H1 (cell line): Measurements from ENCODE around the gene LCNL1. TPM values are rescaled to one million over a fixed set of nuclear protein-coding genes. Genes with fewer than 3 reads are reported as not detected.

Source experiments
- CTCF ChIA-PET: fragments of 300-600 bp; sonication (Branson Sonifier 250); formaldehyde crosslinking; loops from one replicate; lab custom pipeline; 2021; ENCODE audit not compliant: partially characterized antibody; lab: Charles Lee
- POLR2A ChIA-PET: fragments of 300-600 bp; sonication (Branson Sonifier 250); formaldehyde crosslinking; loops from one replicate; lab custom pipeline; 2021; ENCODE audit warnings: inconsistent platforms; ENCODE audit not compliant: partially characterized antibody; lab: Charles Lee
- DNase-seq, 2 experiments: peaks; one replicate each; pipeline versions ENCODE4 v3.0.0 to v3.0.0-alpha.2; 2010 to 2022; ENCODE audit warnings: low spot score in 2 of 2, low read depth in 1 of 2, mixed read lengths in 1 of 2
- FAIRE-seq: peaks from 2 replicates; lab custom pipeline; 2011; peaks lifted over from hg19 to GRCh38; lab: Jason Lieb, UNC
- H2AFZ ChIP-seq: 2 replicates; pipeline ENCODE4 v1.8.1; 2012; ENCODE audit warnings: low read length, inconsistent platforms
- H2AK5ac ChIP-seq: 2 replicates; pipeline ENCODE4 v1.6.1; 2013; ENCODE audit warnings: low read depth, low read length
- H2BK120ac ChIP-seq: replicated peaks from 2 replicates; pipeline ENCODE3; 2013; ENCODE audit warnings: low read depth, low read length, inconsistent platforms
- H2BK12ac ChIP-seq: 2 replicates; pipeline ENCODE4 v1.6.1; 2013; ENCODE audit warnings: low read depth, low read length
- H2BK15ac ChIP-seq: 2 replicates; pipeline ENCODE4 v1.6.1; 2013; ENCODE audit warnings: low read length
- H2BK20ac ChIP-seq: 2 replicates; pipeline ENCODE4 v1.6.1; 2013; ENCODE audit warnings: low read length
- H2BK5ac ChIP-seq: 2 replicates; pipeline ENCODE4 v1.6.1; 2013; ENCODE audit warnings: low read depth, low read length
- H3K14ac ChIP-seq: 2 replicates; pipeline ENCODE4 v1.6.1; 2013; ENCODE audit warnings: inconsistent platforms; ENCODE audit not compliant: insufficient read length
- H3K18ac ChIP-seq: 2 replicates; pipeline ENCODE4 v1.6.1; 2013; ENCODE audit warnings: low read length; ENCODE audit errors: extremely low read depth
- H3K23ac ChIP-seq: 2 replicates; pipeline ENCODE4 v1.6.1; 2013; ENCODE audit warnings: inconsistent platforms; ENCODE audit not compliant: insufficient read length
- H3K23me2 ChIP-seq: 2 replicates; pipeline ENCODE4 v1.6.1; 2013; ENCODE audit warnings: low read depth, low read length
- H3K27ac ChIP-seq: 2 replicates; pipeline ENCODE4 v1.6.1; 2011; ENCODE audit warnings: low read depth, low read length, inconsistent platforms
- H3K27me3 ChIP-seq, 4 experiments: replicated peaks in 1 of 4; 1 replicate in 1 of 4; 2 replicates in 3 of 4; pipeline versions ENCODE4 v1.6.1 to v1.8.1; 2011 to 2013; ENCODE audit warnings: low read length in 3 of 4, mild to moderate bottlenecking in 3 of 4, inconsistent platforms in 2 of 4, mixed read lengths in 2 of 4, moderate library complexity in 1 of 4; ENCODE audit not compliant: control insufficient read depth in 3 of 4, insufficient read depth in 3 of 4; ENCODE audit errors: extremely low read depth in 1 of 4
- H3K36me3 ChIP-seq, 4 experiments: 2 replicates each; pipeline versions ENCODE4 v1.6.1 to v1.8.1; 2011 to 2013; ENCODE audit warnings: mild to moderate bottlenecking in 4 of 4, low read length in 3 of 4, moderate library complexity in 2 of 4, control low read depth in 1 of 4, inconsistent platforms in 1 of 4; ENCODE audit not compliant: insufficient read depth in 4 of 4, control insufficient read depth in 2 of 4
- H3K4ac ChIP-seq: replicated peaks from 2 replicates; pipeline ENCODE3; 2013; ENCODE audit warnings: low read length, low read depth, mixed read lengths, inconsistent platforms; ENCODE audit not compliant: insufficient read length
- H3K4me1 ChIP-seq, 4 experiments: replicated peaks in 1 of 4; 1 replicate in 1 of 4; 2 replicates in 3 of 4; pipeline versions ENCODE4 v1.6.1 to v1.8.1; 2011 to 2013; ENCODE audit warnings: low read length in 3 of 4, inconsistent platforms in 2 of 4, mixed read lengths in 1 of 4; ENCODE audit not compliant: insufficient read depth in 4 of 4, control insufficient read depth in 3 of 4
- H3K4me2 ChIP-seq, 2 experiments: 2 replicates each; pipeline versions ENCODE4 v1.6.1 to v1.8.1; 2011 to 2013; ENCODE audit warnings: low read depth in 2 of 2, low read length in 2 of 2, control low read depth in 1 of 2, inconsistent platforms in 1 of 2, mild to moderate bottlenecking in 1 of 2; ENCODE audit not compliant: insufficient read depth in 1 of 2
- H3K4me3 ChIP-seq, 4 experiments: fragments of 200-600, 300-600 bp in 1 of 4; sonication (generic), shearing (Covaris generic), sonication (Bioruptor Twin) in 1 of 4; 2 replicates each; pipeline versions ENCODE4 v1.5.1 to v1.8.1; 2011 to 2016; ENCODE audit warnings: low read length in 4 of 4, low read depth in 3 of 4, control low read depth in 2 of 4, inconsistent platforms in 2 of 4, mild to moderate bottlenecking in 2 of 4, mixed read lengths in 1 of 4, moderate library complexity in 1 of 4; ENCODE audit not compliant: insufficient read depth in 2 of 4; ENCODE audit errors: extremely low read depth in 1 of 4
- H3K56ac ChIP-seq: replicated peaks from 2 replicates; pipeline ENCODE3; 2013; ENCODE audit warnings: low read depth, mild to moderate bottlenecking, mixed read lengths, low read length, inconsistent platforms; ENCODE audit not compliant: insufficient read length
- H3K79me1 ChIP-seq: 2 replicates; pipeline ENCODE4 v1.6.1; 2013; ENCODE audit warnings: low read depth, low read length, control low read depth
- H3K79me2 ChIP-seq, 2 experiments: 2 replicates each; pipeline versions ENCODE4 v1.6.1 to v1.8.1; 2012 to 2013; ENCODE audit warnings: low read length in 2 of 2, mild to moderate bottlenecking in 2 of 2, inconsistent platforms in 1 of 2; ENCODE audit not compliant: insufficient read depth in 2 of 2, control insufficient read depth in 1 of 2
- H3K9ac ChIP-seq, 4 experiments: replicated peaks in 1 of 4; 1 replicate in 1 of 4; 2 replicates in 3 of 4; pipeline versions ENCODE4 v1.6.1 to v1.8.1; 2011 to 2013; ENCODE audit warnings: low read depth in 3 of 4, low read length in 3 of 4, control low read depth in 2 of 4, mild to moderate bottlenecking in 2 of 4, moderate library complexity in 2 of 4, inconsistent platforms in 1 of 4; ENCODE audit errors: extremely low read depth in 1 of 4
- H3K9me3 ChIP-seq, 2 experiments: 2 replicates each; pipeline versions ENCODE4 v1.6.1 to v1.8.1; 2012 to 2013; ENCODE audit warnings: mild to moderate bottlenecking in 2 of 2, moderate library complexity in 2 of 2, control low read depth in 1 of 2, inconsistent platforms in 1 of 2, low read depth in 1 of 2, low read length in 1 of 2, mixed read lengths in 1 of 2; ENCODE audit not compliant: insufficient read depth in 2 of 2
- H4K20me1 ChIP-seq, 2 experiments: replicated peaks in 1 of 2; 2 replicates each; pipeline versions ENCODE3 to v1.8.1; 2011 to 2013; ENCODE audit warnings: inconsistent platforms in 2 of 2, low read length in 2 of 2, mild to moderate bottlenecking in 1 of 2; ENCODE audit not compliant: insufficient read depth in 2 of 2, control insufficient read depth in 1 of 2
- H4K5ac ChIP-seq: 2 replicates; pipeline ENCODE4 v1.6.1; 2013; ENCODE audit warnings: low read length, low read depth, mixed read lengths, inconsistent platforms; ENCODE audit not compliant: insufficient read length
- H4K8ac ChIP-seq: 2 replicates; pipeline ENCODE4 v1.8.0; 2013; ENCODE audit warnings: mild to moderate bottlenecking, moderate library complexity, low read length, inconsistent platforms; ENCODE audit not compliant: insufficient read depth; ENCODE audit errors: extremely low read depth
- H4K91ac ChIP-seq: replicated peaks from 2 replicates; pipeline ENCODE3; 2013; ENCODE audit warnings: low read length, mixed read lengths, inconsistent platforms; ENCODE audit not compliant: insufficient read length
- BCL11A ChIP-seq, 2 experiments: IDR thresholded peaks; one replicate each; pipeline ENCODE4 v1.6.1; 2011; ENCODE audit warnings: low read depth in 2 of 2, low read length in 2 of 2, mild to moderate bottlenecking in 2 of 2
- CEBPB ChIP-seq: IDR thresholded peaks from 2 replicates; pipeline ENCODE4 v1.6.1; 2012; ENCODE audit warnings: low read depth, low read length
- CHD1 ChIP-seq: IDR thresholded peaks from 2 replicates; pipeline ENCODE4 v1.6.1; 2012; ENCODE audit warnings: low read depth, low read length, improper control_type of control experiment
- HDAC2 ChIP-seq, 2 experiments: fragments of 300-600 bp in 1 of 2; sonication (generic) in 1 of 2; IDR thresholded peaks; 2 replicates each; pipeline ENCODE4 v1.6.1; 2011 to 2012; ENCODE audit warnings: low read depth in 2 of 2, low read length in 2 of 2, mild to moderate bottlenecking in 2 of 2, moderate library complexity in 2 of 2, borderline replicate concordance in 1 of 2, inconsistent platforms in 1 of 2
- HDAC6 ChIP-seq: IDR thresholded peaks from one replicate; pipeline ENCODE4 v1.7.1; 2012; ENCODE audit warnings: low read depth, mild to moderate bottlenecking, inconsistent platforms, low read length, moderate library complexity
- JUN ChIP-seq: IDR thresholded peaks from 2 replicates; pipeline ENCODE4 v1.6.1; 2011; ENCODE audit warnings: low read depth, mild to moderate bottlenecking, improper control_type of control experiment, low read length
- POLR2A ChIP-seq, 2 experiments: IDR thresholded peaks; 1 replicate in 1 of 2; 2 replicates in 1 of 2; pipeline ENCODE4 v1.6.1; 2011; ENCODE audit warnings: low read depth in 2 of 2, low read length in 2 of 2, mild to moderate bottlenecking in 2 of 2; ENCODE audit errors: control extremely low read depth in 1 of 2
- RNF2 ChIP-seq: fragments of 200-900, 300-1000 bp; sonication (generic); IDR thresholded peaks from 2 replicates; pipeline ENCODE4 v1.7.1; 2016; ENCODE audit warnings: borderline replicate concordance, low read depth, mild to moderate bottlenecking, antibody characterized with exemption, low read length; ENCODE audit not compliant: poor library complexity, severe bottlenecking; ENCODE audit errors: missing control alignments
- TAF1 ChIP-seq: IDR thresholded peaks from 2 replicates; pipeline ENCODE4 v1.6.1; 2011; ENCODE audit warnings: mild to moderate bottlenecking, low read depth, low read length
- TBP ChIP-seq: IDR thresholded peaks from 2 replicates; pipeline ENCODE4 v1.6.1; 2011; ENCODE audit warnings: low read depth, low read length, improper control_type of control experiment
- WGBS, 2 experiments: shearing (Covaris generic) in 1 of 2; methylation state at CpG; one replicate each; pipeline versions ENCODE4 v1.1.6 to v1.1.7; 2013 to 2015; ENCODE audit warnings: low lambda C conversion rate in 2 of 2, mixed read lengths in 2 of 2, inconsistent platforms in 1 of 2, low coverage in 1 of 2, missing lambda C conversion rate in 1 of 2; ENCODE audit not compliant: insufficient replicate concordance in 2 of 2, insufficient coverage in 1 of 2, insufficient read length in 1 of 2; ENCODE audit errors: extremely low coverage in 1 of 2, missing lambda C conversion rate in 1 of 2; 5-methylcytosine and 5-hydroxymethylcytosine counted together
- polyA plus RNA-seq, 7 experiments: library from polyadenylated mRNA; depleted of rRNA in 3 of 7; stranded (reverse) in 5 of 7; unstranded in 2 of 7; fragments of >200 nt in 5 of 7; fragments of 200-250 nt in 2 of 7; gene quantifications; 1 replicate in 5 of 7; 2 replicates in 1 of 7; 4 replicates in 1 of 7; pipeline versions ENCODE4 v1.2.1 to v1.2.3, GENCODE V29; 2011 to 2013; ENCODE audit warnings: missing spikeins in 2 of 7, mixed read lengths in 2 of 7
- total RNA-seq: library from RNA; stranded (reverse); fragmentation: NEBNext Ultra II Directional; extraction: Animal tissue kit (Norgen Biotek cat#: 25700); gene quantifications from 2 replicates; pipeline ENCODE4 v1.2.1, GENCODE V29; 2021
- TF ChIP-seq, protein P1 (sequence below): IDR thresholded peaks from 2 replicates; pipeline ENCODE4 v1.6.1; 2012; ENCODE audit warnings: inconsistent platforms

Gene LCNL1
- total and polyA plus RNA-seq, 2 of the 8 experiments (the other 6 are each of a cell fraction or from before 2014, with no cell fraction given) = 0.11 TPM; not detected in 1

DNA sequence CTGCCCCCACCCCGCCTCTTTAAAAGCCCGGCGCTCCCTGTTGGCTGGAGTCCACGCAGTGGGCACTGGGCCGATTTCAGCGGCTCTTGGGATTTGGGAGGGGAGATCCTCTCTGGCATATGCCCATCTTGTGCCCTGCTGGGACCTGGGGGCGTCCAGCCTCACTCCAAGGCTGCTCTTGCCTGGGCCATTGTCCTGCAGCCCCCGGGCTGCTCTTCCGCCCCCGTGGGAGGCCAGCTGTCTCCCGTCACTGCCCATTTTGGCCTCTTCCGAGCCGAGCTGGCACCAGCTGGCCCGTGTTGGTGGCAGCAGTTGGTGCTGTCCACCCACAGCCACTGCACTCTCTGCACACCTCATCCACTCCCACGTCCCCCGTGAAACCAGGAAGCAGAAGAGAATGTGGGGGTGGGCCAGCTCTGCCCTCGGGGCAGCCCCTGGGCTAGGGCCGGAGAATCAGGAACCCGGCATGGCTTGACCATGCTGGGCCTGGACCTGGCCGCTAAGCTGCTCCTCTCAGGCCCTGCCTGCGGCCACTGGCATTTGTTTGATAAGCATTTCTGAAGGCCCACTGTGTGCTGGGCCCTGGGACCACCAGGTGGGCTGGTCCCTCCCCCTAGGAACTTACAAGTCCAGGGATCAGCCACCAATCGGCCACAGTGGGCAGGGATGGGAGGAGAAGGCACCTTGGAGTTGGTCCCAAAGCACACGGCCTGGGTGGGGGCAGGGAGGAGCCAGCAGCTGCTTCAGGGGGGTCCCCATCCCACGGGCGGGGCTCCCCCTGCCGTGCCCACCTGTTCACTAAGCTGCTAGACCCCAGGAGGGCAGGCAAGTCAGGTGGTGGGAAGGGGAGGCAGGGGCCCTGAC is 35.5 kb upstream of the LCNL1 start:
- Histone ChIP-seq H4K5ac (no peak overlapping the region), H3K56ac (no peak overlapping the region), H2BK5ac (peak overlapping the region; percentile 78; the same call in 1 of the 2 replicates), H2BK12ac (peak overlapping the region; percentile 68; the same call in 1 of the 2 replicates), H4K91ac (no peak overlapping the region), H3K23me2 (peaks cover 8% of the 10 kb centered on the region; the same call in 1 of the 2 replicates), H3K4ac (peak overlapping the region; percentile 93), H4K20me1 (peaks cover 5 to 10% of the 10 kb centered on the region in 2 experiments), H3K23ac (no peak overlapping the region), H3K36me3 (peaks cover 0 to 8% (median 2%) of the 10 kb centered on the region in 4 experiments; a peak in 4 of 8 replicates), H2BK15ac (0 out of 2 replicates have a peak overlapping the region, but pooled peaks have one; percentile 81), H3K27me3 (no peaks in the 10 kb centered on the region), H3K27ac (no peak overlapping the region), H2AFZ (no peak overlapping the region), H3K79me2 (peaks cover 0 to 3% of the 10 kb centered on the region in 2 experiments; a peak in 1 of 4 replicates), H3K4me2 (no peak overlapping the region), H3K14ac (no peak overlapping the region), H3K9ac (no peak overlapping the region), H3K4me3 (no peak overlapping the region), H3K79me1 (no peaks in the 10 kb centered on the region), H3K4me1 (peaks cover 0 to 25% (median 17%) of the 10 kb centered on the region in 4 experiments; a peak in 5 of 7 replicates), H3K9me3 (no peaks in the 10 kb centered on the region), H3K18ac (no peak overlapping the region; the same call in 1 of the 2 replicates), H2AK5ac (no peak overlapping the region), H2BK120ac (no peak overlapping the region), H2BK20ac (no peak overlapping the region), H4K8ac (peak overlapping the region; percentile 75)
- DNase-seq (no peak), FAIRE-seq (no peak)
- CTCF ChIA-PET = interaction anchor here (0.6 to 4.4 kb wide), 52 partner anchors 8 to 496 kb away, joined by 3 to 63 read pairs (median 5); partner anchors contain the start of genes ABCA2, AJM1, CLIC3 and FUT7
- POLR2A ChIA-PET = interaction anchor here (1.0 to 1.3 kb wide), 5 partner anchors 35 to 222 kb away, joined by 3 to 5 read pairs (median 3); no protein-coding TSS in a partner anchor
- WGBS, 2 experiments = 89% methylated on average over 22 of the region's 26 CpGs; no CpG with 5 or more reads in 1 of the 2 experiments
- TF ChIP-seq CHD1 (no peak), HDAC6 (no peak), JUN (no peak), TAF1 (no peak), CEBPB (no peak), BCL11A (IDR thresholded peaks at IDR 0.05; ENCODE audit: low read depth in 2 of 2, low read length in 2 of 2) (no peak), TBP (no peak), RNF2 (no peak), POLR2A (IDR thresholded peaks at IDR 0.05; ENCODE audit: control extremely low read depth in 1 of 2, low read depth in 2 of 2, low read length in 2 of 2) (no peak), HDAC2 (IDR thresholded peaks at IDR 0.05; ENCODE audit: borderline replicate concordance in 1 of 2, low read depth in 2 of 2, low read length in 2 of 2) (no peak)
- TF ChIP-seq, protein P1, sequence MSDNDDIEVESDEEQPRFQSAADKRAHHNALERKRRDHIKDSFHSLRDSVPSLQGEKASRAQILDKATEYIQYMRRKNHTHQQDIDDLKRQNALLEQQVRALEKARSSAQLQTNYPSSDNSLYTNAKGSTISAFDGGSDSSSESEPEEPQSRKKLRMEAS = no peak
